ENCODE measurements around the gene TBC1D8.

TBC1D8 gene

GRCh38 chr2:101111262-101111838, 39.8 kb downstream of the TBC1D8 start:
- no peak for DNase-seq

- peak; percentile 43 for DNase-seq
Measured at GRCh38 chr2:101109451-101110118, 41.6 kb downstream of the TBC1D8 start.

GRCh38 chr2:101108357-101108756, 42.8 kb downstream of the TBC1D8 start:
- no peak for DNase-seq

- DNase-seq, result no peak
Measured at GRCh38 chr2:101107241-101107640, 43.9 kb downstream of the TBC1D8 start.

GRCh38 chr2:101106453-101107181, 44.6 kb downstream of the TBC1D8 start:
- DNase-seq, result peak; percentile 54

GRCh38 chr2:101105654-101106053, 45.5 kb downstream of the TBC1D8 start:
- no peak for DNase-seq

GRCh38 chr2:101097638-101098037, 53.5 kb downstream of the TBC1D8 start:
- DNase-seq, result no peak

GRCh38 chr2:101096619-101097142, 54.5 kb downstream of the TBC1D8 start:
- no peak for DNase-seq

- no peak for DNase-seq
Measured at GRCh38 chr2:101094351-101094750, 56.8 kb downstream of the TBC1D8 start.

GRCh38 chr2:101089942-101090799, 61.0 kb downstream of the TBC1D8 start:
- DNase-seq, result no peak

GRCh38 chr2:101089419-101089818, 61.8 kb downstream of the TBC1D8 start:
- DNase-seq, result no peak

GRCh38 chr2:101087638-101088037, 63.5 kb downstream of the TBC1D8 start:
- DNase-seq, result no peak

- no peak for DNase-seq
Measured at GRCh38 chr2:101083613-101084012, 67.6 kb downstream of the TBC1D8 start.

- no peak for DNase-seq
Measured at GRCh38 chr2:101082998-101083397, 68.2 kb downstream of the TBC1D8 start.

- no peak for DNase-seq
Measured at GRCh38 chr2:101081375-101081907, 69.7 kb downstream of the TBC1D8 start.

- no peak for DNase-seq
Measured at GRCh38 chr2:101080211-101081068, 70.7 kb downstream of the TBC1D8 start.

- DNase-seq, result no peak
Measured at GRCh38 chr2:101076581-101076980, 74.6 kb downstream of the TBC1D8 start.

- DNase-seq, result peak; percentile 11
Measured at GRCh38 chr2:101064868-101065549, 86.2 kb downstream of the TBC1D8 start.

- DNase-seq, result no peak
Measured at GRCh38 chr2:101064505-101064867, 86.7 kb downstream of the TBC1D8 start.

GRCh38 chr2:101064125-101064502, 87.1 kb downstream of the TBC1D8 start:
- no peak for DNase-seq

All from SHP77 treated with DMSO at 0.1 percent for 48 hours (cell line).